HG03175 (cell line): ENCODE results near the gene LBH.
A peak's percentile ranks its signal among the peaks of the same experiment; 100 is the strongest.
"Not testable (repeated sequence)": the region's sequence is repeated elsewhere in the genome, so short reads cannot be mapped to it uniquely, and the experiment has no call there.

Source experiments
- ATAC-seq: cut with Tn5 transposase; IDR thresholded peaks from one replicate; pipeline ENCODE4 v1.9.1; 2021; ENCODE audit warnings: mild to moderate bottlenecking, moderate library complexity; ENCODE audit not compliant: unreplicated experiment

LBH gene

DNA sequence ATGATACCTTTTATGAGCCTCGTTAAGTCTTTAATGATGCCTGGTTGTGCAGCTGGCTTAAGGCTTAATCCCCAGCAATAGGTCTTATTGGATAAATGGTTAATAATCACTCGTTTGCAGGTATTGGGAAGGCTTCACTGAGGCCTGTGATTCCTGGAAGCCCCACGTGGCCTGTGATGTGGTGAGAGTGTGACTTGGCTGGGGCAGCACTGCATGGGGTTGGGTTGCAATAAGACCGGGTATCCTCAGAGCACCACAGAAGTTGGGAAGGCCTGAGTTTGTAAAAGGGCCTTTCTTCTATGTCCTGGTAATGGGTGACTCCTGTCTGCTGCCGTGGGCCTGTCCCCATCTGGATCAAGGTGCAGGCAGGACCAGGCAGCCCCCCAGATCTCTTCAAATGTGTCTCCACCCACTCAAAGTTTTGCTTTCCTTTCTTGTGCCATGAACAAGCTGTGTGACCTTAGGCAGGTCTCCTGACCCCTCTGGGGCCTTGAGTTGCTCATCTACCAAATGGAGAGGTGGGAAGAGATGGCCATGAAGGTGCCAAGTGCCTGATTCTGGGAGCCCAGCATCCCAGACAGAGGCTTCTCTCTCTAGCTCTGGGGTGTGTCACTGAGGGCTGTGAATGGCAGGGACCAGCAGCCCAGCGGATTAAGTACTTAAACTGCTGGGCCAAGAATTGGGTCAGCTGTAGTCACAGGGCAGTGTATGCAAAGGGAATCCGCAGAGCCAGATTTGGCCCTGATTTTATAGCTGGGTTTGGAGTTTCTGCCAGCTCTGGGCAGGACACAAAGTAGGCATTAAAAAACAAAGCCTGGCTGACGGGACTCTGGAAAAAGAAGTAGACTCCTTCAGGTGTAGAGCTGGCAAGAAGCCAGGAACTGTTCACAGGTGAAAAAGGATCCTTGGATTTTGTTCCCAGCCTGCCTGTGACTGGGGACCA, 24.4 kb downstream of the LBH start:
- ATAC-seq: no peak

DNA sequence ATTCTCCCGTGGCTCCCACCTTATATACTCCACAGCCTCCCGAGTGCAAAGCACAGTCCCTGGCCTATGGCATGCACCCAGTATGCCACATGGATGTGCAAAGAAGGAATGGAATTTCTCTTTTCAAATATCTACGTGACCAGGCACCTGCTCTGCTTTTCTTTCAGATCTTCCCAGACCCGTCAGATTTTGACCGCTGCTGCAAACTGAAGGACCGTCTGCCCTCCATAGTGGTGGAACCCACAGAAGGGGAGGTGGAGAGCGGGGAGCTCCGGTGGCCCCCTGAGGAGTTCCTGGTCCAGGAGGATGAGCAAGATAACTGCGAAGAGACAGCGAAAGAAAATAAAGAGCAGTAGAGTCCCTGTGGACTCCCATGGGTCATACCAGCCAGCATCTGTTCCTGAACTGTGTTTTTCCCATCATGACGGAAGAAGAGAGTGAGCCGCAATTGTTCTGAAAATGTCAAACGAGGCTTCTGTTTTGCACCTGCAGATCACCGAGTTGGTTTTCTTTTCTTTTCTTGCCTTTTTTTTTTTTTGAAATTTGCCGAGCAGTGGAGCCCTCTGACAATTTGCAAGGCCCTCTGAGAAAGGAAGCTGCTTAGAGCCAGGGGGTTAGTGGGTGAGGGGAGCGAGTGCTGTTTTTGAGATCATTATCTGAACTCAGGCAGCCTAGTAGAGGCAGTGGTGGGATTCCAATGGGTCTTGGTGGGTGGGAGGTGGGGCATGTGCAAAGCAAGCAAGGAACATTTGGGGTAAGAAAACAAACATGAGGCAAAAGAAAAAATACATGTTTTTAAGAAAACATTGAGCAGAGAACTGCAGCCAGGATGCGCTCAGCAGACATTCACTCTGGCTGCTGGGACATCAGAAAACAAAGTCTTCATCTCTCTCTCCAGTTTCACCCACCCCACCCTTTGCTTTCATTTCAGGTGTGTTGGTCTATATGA, 26.2 kb downstream of the LBH start:
- ATAC-seq: no peak

DNA sequence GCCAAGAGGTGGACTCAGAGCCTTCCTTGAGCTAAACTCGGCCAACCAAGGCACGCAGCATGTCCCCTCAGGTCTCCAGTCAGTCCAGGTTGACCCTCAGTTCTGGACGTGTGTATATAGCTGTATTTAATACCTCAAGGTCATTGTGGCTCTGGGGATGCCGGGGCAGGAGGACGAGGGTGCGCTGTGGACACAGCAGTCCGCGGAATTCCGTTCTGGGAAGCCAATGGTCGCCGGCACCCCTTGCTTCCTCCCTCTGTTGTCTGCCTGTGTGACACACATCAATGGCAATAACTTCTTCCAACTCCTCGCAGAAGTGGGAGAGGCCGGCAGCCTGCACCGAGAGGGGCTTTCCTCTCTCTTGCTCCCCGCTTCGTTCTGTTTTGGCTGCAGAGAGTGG, 27.7 kb downstream of the LBH start:
- no peak for ATAC-seq

DNA sequence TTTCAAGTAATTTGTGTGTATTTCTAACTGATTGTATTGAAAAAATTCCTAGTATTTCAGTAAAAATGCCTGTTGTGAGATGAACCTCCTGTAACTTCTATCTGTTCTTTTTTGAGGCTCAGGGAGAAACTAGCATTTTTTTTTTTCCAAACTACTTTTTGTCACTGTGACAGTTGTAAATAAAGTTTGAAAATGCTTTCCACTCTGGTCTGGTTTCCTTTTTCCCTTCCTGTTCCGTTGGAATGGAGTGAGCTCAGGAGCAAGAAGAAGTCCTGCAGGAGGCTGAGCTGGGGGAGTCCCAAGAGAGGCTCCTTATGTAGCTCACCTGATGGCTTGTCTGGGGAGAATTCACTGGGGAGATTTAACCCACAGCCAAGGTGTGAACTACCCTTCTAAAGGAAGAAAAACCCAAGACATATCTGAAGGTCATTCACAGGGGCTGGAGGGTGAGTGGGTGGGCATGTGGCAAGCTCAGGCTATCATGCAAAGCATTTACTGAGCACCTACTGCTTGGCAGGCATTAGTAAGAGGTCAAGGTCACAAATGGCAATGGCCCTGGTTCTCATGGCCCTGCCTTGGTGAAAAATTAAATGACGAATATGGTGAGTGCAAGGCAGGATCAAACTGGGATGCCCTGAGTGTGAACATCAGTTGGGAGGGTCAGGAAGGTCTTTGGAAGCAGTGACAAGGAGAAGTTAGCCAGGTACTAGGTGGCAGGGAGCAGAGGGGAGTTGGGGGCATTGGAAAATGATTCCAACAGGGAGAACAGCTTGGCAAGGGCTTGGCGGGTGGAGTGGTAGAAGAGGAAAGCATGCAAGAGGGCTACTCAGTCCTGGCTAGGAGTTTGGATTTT, 28.7 kb downstream of the LBH start:
- ATAC-seq: no peak

DNA sequence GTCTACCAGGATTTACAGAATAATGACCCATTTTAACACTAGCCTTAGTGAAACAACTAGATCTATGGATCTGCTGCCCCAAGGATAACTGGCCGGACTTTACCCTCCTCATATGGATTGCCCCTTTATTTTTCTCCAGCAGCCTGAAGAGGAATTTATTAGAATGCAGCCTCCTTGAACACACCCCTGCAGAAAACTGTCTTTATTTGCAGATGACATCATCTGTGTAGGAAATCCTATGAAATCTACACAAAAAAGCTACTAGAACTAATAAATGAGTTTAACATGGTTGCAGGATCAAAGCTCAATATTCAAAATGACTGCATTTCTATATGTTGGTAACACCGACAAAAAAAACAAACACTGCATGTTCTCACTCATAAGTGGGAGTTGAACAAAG, 29.6 kb downstream of the LBH start:
- no peak for ATAC-seq

DNA sequence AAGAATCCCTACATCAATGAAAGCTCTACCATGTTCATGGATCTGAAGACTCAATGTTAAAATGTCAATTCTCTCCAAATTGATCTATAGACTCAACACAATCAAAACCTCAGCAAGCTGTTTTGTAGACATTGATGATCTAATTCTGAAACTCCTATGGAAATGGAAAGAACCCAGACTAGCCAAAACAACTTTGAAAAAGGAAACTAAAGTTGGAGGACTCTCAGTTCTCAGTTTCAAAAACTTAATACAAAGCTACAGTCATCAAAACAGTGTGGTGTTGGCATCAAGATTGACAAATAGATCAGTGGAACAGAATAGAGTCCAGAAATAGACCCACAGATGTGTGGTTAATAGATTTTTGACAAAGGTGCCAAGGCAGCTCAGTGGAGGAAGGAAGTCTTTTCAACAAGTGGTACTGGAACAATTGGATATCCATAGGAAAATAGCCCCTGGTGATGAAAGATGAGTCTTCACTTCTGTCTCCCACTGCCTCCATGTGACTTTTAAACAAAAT, 30.4 kb downstream of the LBH start:
- ATAC-seq: no peak

DNA sequence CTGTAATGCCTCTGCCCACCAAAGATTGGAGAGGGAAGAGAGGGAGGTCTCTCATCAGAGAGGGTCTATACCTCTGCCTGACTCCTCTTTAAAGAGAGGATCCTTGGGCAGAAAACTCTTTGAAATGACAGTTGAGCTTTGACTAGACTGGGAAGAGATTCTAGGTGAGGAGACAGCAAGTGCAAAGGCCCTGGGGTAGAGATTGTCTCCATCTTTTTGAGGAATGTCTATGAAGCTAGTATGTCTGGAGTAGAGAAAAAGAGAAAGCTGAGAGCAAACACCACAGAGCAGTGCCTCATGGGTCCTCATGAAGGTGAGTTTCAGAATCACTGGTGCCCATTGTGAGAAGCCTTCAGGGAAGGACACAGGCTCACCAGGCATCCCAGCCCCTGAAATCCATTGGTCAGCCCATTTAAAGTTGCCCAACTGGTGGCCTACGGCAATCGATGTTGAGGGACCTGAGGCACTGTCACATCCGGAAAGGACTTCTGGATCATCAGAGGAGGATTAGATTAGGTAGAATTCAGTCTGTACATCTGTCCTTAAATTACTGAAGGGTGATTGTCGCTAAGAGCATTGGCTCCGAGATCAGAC, 31.5 kb downstream of the LBH start:
- no peak for ATAC-seq

DNA sequence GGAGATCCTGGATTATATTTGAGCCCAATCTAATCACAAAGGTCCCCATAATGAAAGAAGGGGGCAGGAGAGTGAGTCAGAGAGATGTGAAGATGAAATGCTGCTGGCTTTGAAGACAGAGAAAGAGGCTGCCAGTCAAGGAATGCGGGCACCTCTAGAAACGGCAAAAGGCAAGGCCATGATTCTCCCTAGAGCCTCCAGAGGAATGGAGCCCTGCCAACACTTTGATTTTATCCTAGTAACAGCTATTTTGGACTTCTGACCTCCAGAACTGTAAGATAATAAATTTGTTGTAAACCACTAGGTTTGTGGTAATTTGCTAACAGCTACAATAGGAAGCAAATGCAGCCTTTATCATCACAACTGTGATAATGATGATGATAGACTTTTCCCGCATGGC, 32.9 kb downstream of the LBH start:
- ATAC-seq: no peak

DNA sequence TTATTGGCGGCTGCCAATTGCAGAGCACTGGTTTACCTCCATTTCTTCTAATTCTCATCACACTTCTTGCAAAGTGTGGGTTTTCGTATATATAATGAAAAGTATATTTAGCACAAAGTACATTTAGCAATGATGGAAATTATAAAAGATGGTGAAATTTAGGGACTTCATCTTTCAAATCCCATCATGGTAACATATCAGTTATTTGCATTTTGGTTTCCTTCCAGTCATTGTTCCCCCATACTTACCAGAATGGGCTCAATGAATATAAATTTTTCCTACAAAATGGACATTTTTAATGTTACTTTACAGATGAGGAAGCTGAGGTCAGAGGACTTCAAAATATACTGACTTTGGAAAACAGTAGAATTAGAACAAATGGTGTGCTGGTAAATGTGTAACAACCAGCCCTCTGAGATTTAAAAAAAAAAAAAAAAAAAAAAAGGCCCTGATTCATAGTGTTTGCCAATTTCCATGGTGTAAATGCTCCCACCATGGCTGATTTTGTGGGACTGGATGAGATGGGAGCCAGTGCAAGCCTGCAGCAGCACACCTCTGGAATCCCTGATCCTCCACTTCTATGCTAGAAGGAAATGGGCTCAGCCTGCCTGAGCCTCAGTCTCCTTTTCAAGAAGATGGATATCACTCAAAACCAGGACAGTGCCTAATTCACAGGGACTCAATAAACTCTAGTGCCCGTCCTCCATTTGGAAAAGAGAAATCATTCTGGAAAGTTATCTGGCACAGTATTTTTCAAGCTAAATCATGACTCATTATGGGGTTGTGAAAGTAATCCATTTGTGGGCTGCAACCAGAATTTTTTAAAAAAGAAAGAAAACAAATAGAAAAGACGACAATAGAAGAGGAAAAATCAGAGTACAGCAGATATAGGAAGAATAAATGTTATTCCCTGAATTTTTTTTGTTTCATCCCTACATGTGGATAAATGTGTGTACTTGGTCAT, 34.0 kb downstream of the LBH start:
- no peak for ATAC-seq

DNA sequence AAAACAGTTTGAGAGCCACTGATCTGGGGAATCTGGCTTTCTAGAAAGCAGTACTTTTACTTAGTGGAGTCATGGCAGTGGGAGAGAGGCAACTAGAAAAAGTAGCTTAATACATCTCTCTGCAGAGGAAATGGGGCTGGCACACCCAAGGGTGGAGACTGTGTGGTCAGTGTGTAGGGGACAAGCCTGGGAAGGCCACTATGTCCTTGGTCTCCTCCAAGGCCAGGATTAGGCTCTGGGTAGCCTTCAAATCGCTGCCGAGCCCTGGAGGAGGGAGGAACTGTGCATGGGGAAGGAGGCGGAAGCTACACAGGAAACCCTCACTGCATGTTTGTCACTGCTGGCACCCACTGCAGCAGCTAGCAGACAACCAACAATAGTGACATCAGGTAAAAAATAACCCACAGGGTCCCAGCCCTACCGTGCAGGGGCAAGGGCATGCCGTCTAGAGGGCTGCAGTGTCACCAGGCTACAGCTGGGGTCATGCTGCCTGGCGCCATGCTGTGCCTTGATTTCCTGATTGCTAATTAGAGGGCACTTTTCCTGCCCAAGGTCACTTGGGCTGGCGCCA, 34.8 kb downstream of the LBH start:
- peak; percentile 61 for ATAC-seq

DNA sequence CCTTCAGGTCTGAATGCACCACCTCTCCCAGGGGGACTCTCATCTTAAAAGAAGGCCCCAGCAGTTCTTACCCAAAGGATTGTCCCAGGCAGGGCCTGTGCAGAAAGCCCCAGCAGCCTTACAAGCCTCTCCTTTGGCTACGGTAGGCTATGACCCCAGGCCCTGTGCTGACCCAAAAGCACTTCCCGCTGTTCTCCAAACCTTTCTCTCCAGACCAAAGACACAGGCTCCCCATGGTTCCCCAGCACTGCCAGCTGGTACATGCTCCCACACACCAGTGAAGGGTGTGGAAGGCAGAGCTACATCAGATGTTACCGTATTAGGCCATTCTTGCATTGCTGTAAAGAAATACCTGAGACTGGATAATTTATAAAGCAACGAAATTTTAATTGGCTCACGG, 35.4 kb downstream of the LBH start:
- ATAC-seq: no peak

DNA sequence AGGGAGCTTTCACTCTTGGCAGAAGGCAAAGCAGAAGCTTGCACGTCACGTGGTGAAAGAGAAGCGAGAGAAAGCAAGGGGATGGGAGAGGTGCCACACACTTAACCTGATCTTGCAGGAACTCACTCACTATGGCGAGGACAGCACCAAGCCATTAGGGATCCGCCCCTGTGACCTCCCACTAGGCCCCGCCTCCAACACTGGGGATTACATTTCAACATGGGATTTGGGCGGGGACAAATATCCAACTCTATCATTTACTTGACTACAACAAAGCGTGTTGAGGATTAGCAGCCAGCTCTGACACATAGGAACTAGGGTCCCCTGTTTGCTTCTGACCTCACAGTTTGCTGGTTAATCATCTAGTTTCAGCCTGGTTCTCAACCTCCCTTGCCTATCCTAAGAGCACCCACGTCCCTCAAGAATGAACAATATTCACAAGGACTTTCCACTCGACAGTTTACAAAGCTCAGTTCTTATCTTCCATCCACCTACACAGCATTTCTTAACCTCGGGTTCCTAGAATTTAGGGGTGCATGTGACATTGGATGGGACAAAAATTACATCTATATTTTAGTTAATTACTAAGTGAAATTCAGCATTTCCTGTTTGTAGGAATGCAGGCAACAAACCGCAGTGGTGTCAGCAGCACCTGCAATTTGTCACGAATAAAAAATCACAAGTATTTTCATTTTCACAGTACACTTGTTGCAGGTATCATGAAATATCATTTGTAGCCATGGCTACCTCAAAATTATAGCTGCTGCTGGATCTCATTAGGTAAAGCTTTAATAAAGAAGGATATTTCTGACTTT, 36.0 kb downstream of the LBH start:
- no peak for ATAC-seq

DNA sequence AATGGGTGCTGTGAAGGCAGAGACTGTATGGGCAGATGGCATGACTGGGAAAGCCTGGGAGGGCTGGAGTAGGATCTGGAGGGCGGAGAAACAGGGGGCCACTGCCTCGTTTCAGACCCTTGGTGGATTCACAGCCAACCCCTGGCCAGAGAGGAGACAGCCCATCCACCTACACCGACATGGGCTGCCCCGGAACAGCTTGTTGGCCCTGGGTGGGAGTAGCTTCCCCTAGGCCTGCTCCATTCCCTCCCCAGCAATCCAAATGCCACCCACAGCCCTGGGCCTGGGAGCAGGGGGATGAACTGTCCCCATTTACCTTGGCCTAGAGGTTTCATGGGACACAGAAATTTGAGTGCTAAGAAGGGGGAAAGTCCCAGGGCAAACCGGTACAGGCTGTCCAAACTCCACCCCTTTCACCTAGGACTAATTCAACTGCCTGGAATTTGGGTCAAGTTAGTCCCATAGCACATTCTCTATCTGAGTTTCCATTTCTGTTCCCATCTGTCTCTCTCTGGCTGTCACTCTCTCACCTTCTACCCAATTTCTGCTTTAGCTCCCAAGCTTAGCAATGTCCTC, 37.0 kb downstream of the LBH start:
- no peak for ATAC-seq

DNA sequence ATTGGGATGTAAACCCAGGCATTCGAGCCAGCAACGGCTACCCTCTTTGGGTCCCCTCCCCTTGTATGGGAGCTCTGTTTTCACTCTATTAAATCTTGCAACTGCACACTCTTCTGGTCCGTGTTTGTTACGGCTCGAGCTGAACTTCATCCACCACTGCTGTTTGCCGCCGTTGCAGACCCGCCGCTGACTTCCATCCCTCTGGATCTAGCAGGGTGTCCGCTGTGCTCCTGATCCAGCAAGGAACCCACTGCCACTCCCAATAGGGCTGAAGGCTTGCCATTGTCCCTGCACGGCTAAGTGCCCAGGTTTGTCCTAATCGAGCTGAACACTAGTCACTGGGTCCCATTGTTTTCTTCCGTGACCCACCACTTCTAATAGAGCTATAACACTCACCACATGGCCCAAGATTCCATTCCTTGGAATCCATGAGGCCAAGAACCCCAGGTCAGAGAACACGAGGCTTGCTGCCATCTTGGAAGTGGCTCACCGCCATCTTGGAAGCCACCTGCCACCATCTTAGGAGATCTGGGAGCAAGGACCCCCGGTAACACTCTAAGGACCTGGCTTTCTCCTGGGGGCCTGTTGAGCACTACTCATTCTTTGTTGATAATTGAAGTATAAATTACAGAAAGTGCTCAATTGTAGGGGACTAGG, 37.9 kb downstream of the LBH start:
- ATAC-seq: not testable (repeated sequence)

DNA sequence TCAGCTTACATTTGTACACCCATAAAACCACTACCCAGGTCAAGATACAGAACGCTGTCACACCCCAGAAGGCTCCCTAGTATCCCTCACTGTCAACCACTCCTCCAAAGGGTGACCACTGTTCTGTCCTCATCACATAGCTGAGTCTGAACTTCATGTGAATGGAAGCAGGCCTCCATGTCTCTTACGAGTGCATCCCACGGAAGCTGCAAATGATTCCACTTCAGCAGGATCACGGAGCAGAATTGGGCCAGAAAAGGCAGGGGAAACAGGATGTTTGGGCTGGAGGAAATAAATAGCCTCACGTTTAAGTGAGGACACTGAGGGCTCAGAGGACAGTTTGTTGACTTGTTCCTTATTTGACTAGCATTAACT, 38.4 kb downstream of the LBH start:
- no peak for ATAC-seq

DNA sequence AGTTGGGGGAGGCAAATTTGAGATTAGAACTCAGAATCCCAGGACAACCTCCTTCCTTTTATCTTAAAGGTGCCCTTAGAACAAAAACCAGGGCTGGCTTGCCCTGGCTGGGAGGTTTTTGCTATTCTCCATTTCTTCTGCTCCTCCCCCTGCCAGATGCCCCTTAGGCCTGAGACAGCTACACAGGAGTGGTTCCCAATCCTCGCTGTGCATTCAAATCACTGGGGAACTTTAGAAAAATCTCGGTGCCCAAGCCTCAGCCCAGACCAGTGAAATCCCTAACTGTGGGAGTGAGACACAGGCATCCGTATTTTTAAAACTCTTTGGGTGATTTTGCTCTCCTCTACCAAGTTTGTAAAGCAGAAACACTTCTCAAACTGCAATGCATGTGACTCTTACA, 38.8 kb downstream of the LBH start:
- ATAC-seq: no peak

DNA sequence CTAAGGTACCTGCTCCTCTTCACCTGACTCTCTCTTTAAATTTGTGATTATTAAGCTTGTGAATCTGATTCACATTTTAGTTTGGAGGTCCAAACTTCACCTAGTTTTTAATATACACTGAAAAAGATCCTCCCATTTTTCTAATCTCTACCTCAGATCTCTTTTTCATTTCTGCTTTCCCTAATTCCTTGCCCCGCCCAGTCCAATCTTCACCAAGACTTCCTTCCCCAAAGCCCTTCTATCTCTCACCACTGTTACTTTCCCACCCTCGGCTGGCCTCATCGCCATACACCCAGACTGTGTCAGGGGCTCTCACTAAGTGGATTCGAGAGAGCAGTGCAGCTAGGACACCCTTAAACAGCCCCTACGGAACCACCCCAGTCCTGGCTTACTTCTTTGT, 40.0 kb downstream of the LBH start:
- ATAC-seq: no peak
